GM18498 (cell line): ENCODE measurements around the gene ZKSCAN5.
A peak's percentile ranks its signal among the peaks of the same experiment; 100 is the strongest.
"Not testable (repeated sequence)": the region's sequence is repeated elsewhere in the genome, so short reads cannot be mapped to it uniquely, and the experiment has no call there.

ENCODE experiments used
- ATAC-seq: cut with Tn5 transposase; IDR thresholded peaks from one replicate; pipeline ENCODE4 v1.9.1; 2021; ENCODE audit warnings: mild to moderate bottlenecking, moderate library complexity; ENCODE audit not compliant: unreplicated experiment

ZKSCAN5 gene

DNA sequence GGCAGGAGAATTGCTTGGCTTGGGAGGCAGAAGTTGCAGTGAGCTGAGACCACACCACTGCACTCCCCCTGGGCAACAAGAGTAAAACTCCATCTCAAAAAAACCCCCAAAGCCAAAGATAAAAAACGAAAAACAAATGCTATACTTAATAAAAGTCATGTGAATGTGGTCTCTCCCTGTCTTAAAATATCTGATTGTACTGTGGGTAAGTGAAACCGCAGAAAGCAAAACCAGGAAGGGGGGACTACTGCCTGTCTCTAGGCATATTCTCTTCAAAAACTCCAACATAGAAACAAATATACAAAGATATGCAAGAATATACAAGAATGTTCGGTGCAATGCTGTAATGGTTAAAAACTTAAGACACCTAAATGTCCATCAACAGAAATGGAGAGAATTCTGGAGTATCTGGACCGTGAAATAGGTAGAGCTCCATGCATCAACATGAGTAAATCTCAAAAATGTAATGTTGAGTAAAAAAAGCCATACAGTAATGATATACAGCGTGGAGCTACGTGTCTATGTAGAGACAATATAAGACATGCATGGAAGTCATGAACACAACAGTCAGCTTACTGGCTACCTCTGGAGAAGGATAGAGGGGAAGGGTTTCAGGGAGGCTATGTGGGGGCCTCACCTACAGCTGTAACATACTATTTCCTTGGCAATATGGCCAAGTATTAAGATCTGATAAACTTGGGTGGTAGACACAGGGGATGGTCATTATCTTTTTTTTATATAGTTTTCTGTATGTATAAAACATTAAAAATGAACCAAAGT is 6.5 kb upstream of the ZKSCAN5 start:
- ATAC-seq = no peak

DNA sequence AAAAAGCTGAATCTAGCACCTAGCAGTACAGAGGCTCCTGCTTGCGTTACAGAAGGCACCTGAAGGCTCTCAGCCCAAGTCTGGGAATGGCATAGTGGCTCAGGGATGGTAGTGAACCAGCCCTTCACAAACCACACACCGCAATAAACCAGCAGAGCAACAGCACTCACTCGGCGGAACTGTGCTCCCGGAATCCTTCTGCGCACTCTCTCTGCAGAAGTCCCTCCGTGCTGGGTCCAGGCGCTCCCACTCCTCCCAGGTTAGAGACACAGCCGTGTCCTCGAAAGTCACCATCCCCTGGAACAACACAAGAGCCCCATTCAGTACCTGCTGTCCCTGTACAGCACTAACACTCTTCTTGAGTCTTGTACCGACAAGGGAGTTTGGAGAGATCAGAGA is 5.9 kb upstream of the ZKSCAN5 start:
- ATAC-seq = no peak

DNA sequence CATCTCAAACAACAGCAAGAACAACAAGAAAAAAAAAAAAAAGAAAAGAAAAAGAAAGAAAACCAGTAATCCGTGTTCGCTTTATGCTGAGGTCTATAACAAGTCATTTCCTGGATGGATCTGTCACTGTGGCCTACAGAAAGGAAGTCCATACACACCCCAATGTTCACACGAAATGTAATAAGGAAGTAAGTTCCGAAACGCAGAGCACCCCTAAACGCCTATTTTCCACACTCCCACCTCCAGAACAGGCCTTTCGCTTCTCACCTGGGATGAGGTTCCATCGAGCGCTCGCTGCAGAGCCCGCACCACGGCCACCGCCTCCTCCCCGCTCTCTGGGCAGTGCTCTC is 5.1 kb upstream of the ZKSCAN5 start:
- peak; percentile 8 for ATAC-seq

DNA sequence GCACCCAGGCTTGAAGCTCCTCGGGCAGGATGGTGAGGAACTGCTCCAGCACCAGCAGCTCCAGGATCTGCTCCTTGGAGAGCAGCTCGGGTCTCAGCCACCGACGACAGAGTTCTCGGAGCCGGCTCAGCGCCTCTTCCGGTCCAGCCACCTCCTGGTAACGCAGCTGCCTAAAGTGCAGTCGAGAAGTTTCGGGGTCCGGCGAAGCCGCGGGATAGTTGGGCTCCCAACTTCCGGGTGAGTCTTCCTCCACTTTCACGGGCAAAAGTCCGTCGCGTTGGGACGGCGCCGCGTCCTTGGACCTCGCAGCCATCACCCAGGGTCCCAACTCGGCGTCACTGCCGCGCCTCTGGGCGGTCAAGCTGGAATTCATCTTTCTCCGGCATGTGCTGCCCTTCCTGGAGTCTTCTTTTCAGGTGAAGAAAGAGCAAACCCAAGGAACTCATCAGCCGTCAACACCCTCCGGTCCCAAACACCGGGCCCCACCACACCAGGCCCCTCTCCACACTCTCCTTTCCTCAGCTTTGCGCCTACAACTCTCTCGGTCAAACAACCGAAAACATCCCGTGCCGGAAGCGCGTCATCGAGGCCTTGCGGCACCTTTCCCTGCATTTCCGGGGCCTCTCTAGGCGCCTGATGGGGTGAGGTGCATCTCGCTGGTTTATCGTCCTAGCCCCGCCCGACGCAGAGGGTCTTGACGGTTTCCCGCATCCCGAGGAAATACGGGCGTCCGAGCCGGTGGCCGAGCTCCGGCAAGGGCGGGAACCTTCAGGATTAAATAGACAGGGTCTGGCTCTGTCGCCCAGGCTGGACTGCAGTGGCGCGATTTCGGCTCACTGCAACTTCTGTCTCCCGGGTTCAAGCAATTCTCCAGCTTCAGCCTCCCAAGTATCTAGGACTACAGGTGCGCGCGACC is 4.5 kb upstream of the ZKSCAN5 start, which contains the start of gene ZNF394:
Gene ZNF394, minus strand, starts transcription at position 561 of the 916 bp plus-strand sequence. Its CDS starts 188 bp downstream, at position 373.
- ATAC-seq = peak; percentile 41

DNA sequence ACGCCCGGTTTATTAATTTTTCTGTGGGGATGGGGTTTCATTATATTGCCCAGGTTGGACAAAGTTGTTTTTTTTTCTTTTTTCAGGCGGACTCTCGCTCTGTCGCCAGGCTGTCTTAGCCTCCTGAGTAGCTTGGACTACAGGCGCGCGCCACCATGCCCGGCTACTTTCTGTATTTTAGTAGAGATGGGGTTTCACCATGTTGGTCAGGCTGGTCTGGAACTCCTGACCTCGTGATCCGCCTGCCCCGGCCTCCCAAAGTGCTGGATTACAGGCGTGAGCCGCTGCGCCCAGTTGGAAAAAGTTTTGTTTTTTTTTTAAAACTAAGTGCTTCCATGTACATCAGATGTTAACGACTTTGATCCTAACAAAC is 3.8 kb upstream of the ZKSCAN5 start:
- no peak for ATAC-seq

DNA sequence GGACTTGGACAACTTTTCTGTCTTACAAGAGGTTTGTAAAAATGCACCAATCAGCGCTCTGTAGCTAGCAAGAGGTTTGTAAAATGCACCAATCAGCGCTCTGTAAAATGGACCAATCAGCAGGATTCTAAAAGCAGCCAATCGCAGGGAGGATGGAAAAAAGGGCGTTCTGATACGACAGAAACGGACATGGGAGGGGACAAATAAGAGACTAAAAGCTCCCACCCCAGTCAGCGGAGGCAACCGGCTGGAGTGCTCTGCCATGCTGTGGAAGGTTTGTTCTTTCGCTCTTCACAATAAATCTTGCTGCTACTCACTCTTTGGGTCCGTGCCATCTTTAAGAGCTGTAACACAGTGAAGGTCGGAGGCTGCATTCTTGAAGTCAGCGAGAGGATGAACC is 3.2 kb upstream of the ZKSCAN5 start:
- ATAC-seq = not testable (repeated sequence)

DNA sequence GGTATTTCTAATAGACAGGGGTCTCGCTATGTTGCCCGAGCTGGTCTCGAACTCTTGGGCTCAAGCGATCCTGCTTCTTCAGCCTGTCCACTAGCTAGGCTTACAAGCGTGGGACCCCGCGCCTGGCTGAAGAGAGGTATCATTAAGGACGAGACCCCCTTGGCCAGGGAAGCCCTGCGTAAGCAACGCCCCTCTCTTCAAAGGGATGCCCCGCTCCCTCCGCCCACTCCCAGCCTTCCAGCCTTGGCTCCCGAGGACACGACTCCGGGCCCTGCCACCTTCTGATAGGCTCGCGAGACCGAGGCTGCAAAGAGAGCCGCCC is 220 bp upstream of the ZKSCAN5 start:
- no peak for ATAC-seq

DNA sequence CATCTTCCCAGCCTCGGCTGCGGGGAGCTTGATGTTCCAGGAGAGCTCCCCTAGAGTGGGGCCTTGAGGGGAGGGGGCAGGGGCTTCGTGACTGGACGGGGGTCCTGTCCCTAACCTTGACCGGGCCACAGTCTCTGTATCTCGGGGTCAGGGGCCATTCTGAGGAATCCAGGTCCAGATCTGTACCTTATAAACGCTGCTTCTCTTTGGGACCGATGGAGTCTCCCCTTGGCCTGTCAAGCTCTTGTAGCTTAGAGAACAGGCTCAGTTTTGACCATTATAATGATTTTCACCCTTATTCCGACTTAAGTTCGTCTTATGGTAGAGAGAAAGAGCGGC is 831 bp downstream of the ZKSCAN5 start:
- ATAC-seq = peak; percentile 8

DNA sequence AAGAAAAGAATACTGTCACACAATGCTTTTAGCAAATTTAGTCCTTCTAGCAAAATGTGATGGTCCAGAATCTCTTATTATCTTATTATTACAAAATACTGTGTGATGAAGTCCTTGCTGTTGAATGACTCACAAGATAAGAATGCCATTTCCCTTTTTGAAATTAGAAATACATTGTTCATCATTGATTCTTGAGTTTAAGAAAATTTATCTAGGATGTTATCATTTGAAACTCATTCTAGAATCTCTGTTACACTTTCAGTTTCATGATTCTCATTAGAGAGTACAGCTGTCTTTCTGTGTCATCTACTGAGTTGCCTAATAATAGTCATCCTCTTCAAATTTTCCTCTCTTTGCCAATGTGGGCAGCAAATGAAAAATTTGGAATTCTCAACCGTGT is 9.6 kb downstream of the ZKSCAN5 start:
- no peak for ATAC-seq

DNA sequence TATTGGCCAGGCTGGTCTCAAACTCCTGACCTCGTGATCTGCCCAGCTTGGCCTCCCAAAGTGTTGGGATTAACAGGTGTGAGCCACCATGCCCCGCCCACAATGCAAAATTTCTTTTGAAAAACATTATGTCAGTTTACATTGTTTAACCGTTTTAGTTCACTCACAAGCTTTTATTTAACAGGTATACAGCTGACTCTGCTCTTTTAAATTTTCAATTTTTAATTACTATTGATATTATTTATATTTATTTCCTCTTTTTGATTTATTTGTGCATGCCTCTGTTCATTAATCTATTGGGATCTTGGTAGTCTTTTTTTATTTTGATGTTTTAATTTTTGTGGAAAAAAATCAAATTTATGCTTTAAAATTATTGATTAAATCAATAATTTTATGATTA is 16.9 kb downstream of the ZKSCAN5 start:
- ATAC-seq = no peak

DNA sequence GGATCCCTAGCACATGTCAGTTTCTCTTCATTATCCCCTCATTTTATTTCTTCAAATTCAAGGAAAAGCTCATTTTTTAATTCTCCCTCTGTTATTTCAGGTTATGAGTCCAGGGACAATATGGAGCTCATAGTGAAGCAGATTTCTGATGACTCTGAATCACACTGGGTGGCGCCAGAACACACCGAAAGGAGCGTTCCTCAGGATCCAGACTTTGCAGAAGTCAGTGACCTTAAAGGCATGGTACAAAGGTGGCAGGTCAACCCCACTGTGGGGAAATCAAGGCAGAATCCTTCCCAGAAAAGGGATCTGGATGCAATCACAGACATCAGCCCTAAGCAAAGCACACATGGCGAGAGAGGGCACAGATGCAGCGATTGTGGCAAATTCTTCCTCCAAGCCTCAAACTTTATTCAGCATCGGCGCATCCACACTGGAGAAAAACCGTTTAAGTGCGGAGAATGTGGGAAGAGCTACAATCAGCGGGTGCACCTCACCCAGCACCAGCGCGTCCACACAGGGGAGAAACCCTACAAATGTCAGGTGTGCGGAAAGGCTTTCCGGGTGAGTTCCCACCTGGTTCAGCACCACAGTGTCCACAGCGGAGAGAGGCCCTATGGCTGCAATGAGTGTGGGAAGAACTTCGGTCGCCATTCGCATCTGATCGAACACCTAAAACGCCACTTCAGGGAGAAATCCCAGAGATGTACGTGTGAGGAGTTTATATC is 21.4 kb downstream of the ZKSCAN5 start:
- ATAC-seq = no peak

DNA sequence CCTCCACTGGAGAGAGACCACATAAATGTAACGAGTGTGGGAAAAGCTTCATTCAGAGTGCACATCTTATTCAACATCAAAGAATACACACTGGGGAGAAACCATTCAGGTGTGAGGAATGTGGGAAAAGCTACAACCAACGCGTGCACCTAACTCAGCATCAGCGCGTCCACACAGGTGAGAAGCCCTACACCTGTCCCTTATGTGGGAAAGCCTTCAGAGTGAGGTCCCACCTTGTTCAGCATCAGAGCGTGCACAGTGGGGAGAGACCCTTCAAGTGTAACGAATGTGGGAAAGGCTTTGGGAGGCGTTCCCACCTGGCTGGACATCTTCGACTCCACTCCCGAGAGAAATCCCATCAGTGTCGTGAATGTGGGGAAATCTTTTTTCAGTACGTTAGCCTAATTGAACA is 26.9 kb downstream of the ZKSCAN5 start:
- no peak for ATAC-seq

DNA sequence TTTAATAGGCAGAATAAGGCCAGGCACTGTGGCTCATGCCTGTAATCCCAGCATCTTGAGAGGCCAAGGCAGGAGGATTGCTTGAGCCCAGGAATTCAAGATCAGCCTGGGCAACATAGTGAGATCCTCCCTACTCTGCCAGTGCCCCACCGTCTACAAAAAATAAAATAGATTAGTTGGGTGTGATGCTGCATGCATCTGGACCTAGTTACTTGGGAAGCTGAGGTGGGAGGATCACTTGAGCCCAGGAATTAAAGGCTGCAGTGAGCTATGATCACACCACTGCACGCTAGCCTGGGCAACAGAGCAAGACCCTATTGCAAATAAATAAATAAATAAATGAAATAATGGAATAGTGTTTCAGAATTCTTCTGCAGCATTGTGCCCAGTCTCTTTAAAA is 31.2 kb downstream of the ZKSCAN5 start:
- no peak for ATAC-seq

DNA sequence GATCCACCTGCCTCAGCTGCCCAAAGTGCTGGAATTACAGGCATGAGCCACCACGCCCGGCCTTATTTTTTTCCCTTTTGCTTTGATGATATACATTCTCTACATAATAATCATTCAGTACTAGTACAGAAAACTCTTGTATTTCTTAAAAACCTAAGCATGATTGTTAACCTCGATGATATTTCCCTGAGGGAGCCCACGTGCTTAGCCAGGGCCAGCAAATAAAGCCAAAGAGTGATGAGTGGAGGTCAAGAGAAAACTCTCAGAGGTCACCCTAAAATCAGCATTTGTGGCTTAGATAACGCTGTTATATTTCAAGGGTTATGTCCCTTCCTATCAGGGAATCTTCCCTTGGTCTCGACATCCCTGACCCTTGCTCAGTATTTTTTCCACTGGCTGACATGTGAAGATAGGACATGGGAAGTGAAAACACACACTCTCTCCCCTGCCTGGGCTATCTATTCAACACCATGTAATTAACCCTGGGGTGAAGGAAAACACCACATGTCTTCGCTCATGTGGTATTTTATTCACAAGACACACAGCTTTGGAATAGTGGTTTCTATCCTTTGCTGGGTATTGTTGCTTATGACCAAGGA is 34.9 kb downstream of the ZKSCAN5 start:
- no peak for ATAC-seq

DNA sequence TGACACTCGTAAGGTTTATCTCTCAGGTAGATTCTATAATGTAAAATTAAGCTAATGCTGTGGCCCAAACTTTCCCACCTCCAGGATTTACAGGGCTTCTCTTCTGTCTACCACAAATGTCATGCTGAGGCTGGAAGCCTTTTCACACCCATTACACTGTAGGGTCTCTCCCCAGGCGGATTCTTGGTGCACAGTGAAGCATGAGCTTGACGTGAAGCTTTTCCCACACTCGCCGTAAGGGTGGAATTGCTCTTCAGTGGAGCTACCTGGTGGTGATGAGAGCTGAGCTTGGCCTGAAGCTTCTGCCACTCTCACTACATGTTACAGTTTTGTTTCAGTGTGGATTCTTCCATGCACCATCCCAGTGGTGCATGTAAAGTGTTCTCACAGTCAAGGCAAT is 36.1 kb downstream of the ZKSCAN5 start:
- no peak for ATAC-seq

DNA sequence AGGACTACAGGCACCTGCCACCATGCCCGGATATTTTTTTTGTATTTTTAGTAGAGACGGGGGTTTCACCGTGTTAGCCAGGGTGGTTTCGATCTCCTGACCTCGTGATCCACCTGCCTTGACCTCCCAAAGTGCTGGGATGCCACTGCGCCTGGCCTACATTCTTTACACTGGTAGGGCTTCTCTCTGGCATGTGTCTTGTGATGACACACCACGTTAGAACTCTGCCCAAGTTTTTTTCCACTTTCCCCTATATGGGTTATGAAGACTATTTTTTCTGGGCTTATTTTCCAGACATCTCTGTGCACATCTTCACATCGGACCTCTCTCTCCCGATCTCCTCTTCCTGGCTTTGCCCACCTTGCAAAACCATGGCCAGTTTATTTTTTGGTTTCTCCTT is 36.8 kb downstream of the ZKSCAN5 start:
- ATAC-seq = no peak

DNA sequence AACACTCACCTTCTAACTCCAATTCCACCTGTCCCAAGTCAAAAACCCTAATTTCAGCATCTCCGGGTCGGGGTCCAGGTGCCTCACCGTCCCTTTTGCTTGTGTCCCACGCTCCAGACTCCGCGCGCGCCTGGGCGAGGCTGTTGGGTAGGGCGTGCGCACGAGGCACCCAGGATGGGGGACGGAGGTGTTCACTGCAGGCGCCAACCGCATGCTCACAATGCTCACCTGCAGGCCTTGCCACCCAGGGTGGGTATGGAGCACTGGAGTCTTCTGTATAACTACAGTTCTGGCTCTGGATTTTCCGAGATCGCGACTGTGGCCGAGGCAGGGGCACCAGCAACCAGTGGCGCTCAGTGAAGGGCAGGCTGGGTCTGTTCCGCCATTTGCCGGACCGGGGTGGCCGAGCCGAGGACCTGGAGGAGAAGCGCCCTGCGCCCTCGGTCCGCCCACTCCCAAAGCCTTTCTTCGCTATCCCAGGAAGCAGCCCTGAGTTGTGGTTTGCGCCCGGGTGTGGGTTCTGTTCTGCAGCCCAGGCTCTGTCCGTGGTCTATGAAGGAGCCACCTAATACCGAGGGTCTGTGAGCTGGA is 38.7 kb downstream of the ZKSCAN5 start:
- ATAC-seq = no peak

DNA sequence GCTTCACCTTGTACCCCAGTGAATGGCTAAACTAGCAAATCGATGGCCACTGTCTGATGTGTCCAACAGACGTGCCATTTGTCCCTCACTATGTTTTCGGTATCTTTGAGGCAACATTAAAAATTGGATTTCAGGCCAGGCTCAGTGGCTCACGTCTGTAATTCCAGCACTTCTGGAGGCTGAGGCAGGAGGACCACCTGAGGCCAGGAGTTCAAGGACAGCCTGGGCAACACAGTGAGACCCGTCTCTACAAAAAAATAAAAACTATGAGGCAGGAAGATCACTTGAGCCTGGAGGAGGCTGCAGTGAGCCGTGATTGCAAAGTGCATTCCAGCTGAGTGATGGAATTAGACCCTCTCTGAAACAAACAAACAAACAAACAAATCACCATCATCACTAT is 39.5 kb downstream of the ZKSCAN5 start:
- ATAC-seq = no peak

DNA sequence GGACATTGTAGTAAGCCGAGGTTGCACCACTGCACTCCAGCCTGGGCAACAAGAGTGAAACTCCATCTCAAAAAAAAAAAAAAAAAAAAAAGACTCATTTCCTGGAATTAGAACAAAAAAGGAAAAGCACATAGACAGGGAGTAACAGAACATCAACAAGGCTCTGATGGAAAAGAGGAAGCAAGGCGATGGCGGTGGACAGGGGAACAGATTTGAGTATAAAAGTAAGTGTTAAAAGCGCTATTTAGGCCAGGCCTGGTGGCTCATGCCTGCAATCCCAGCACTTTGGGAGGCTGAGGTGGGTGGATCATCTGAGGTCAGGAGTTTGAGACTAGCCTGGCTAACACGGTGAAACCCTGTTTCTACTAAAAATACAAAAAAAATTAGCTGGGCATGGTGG is 40.8 kb downstream of the ZKSCAN5 start:
- not testable (repeated sequence) for ATAC-seq

DNA sequence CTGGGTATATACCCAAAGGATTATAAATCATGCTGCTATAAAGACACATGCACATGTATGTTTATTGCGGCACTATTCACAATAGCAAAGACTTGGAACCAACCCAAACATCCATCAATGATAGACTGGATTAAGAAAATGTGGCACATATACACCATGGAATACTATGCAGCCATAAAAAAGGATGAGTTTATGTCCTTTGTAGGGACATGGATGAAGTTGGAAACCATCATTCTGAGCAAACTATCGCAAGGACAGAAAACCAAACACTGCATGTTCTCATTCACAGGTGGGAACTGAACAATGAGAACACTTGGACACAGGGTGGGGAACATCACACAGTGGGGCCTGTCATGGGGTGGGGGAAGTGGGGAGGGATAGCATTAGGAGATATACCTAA is 45.1 kb downstream of the ZKSCAN5 start:
- not testable (repeated sequence) for ATAC-seq

DNA sequence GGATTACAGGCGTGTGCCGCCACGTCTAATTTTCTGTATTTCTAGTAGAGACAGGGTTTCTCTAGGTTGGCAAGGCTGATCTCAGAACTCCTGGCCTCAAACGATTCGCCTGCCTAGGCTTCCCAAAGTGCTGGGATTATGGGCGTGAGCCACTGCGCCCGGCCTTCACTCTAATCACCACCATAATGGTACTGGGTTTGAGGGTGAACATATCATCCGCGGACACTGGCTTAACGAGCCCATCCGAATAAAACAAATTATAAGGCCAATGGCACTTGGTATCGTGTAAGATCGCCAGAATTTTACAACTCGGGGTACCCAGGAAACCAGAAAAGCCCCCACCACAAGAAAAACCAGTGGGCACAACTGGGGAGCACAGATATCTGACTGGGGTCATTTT is 46.9 kb downstream of the ZKSCAN5 start:
- ATAC-seq = no peak
